HEK293 (cell line): Measurements from ENCODE around the gene NEK6.

Experiments used
- KLF9 ChIP-seq: fragments of 450-650 bp; formaldehyde crosslinking; IDR thresholded peaks from 2 replicates; pipeline ENCODE4 v1.5.1; 2016; ENCODE audit warnings: missing biosample characterization, missing genetic modification characterization, low read depth
- MYNN ChIP-seq: fragments of 450-650 bp; formaldehyde crosslinking; IDR thresholded peaks from 2 replicates; pipeline ENCODE4 v1.5.1; 2016; ENCODE audit warnings: missing biosample characterization, missing genetic modification characterization, borderline replicate concordance
- PRDM4 ChIP-seq: fragments of 450-650 bp; formaldehyde crosslinking; IDR thresholded peaks from 2 replicates; pipeline ENCODE4 v1.5.1; 2017; ENCODE audit warnings: missing biosample characterization, missing genetic modification characterization
- REST ChIP-seq: fragments of 450-650 bp; formaldehyde crosslinking; IDR thresholded peaks from 2 replicates; pipeline ENCODE4 v1.5.1; 2016; ENCODE audit warnings: missing biosample characterization, missing genetic modification characterization
- ZNF175 ChIP-seq: fragments of 450-650 bp; formaldehyde crosslinking; IDR thresholded peaks from 2 replicates; pipeline ENCODE4 v1.5.1; 2016; ENCODE audit warnings: missing biosample characterization, missing genetic modification characterization
- ZNF660 ChIP-seq: fragments of 450-650 bp; IDR thresholded peaks from 2 replicates; pipeline ENCODE4 v1.5.1; 2018; ENCODE audit warnings: missing biosample characterization, mild to moderate bottlenecking, missing genetic modification characterization
- ZNF76 ChIP-seq: fragments of 450-650 bp; formaldehyde crosslinking; IDR thresholded peaks from 2 replicates; pipeline ENCODE4; 2016; ENCODE audit warnings: low read depth, missing biosample characterization, missing genetic modification characterization, borderline replicate concordance

- TF ChIP-seq ZNF76 = no peak
- no peak for TF ChIP-seq ZNF175 (tag by site-specific recombination)
- TF ChIP-seq KLF9 (tag by site-specific recombination) = no peak
- TF ChIP-seq ZNF660 (tag by site-specific recombination) = no peak
- no peak for TF ChIP-seq REST (tag by site-specific recombination)
- no peak for TF ChIP-seq PRDM4
- TF ChIP-seq MYNN = no peak
These were observed 100.1 kb downstream of the NEK6 start for GRCh38 chr9:124357721-124358361.
